ENCODE measurements around the gene ACVR2A.

Gene ACVR2A

GRCh38 chr2:147927053-147927588 is 82.3 kb downstream of the ACVR2A start:
- no peak for DNase-seq

- DNase-seq: no peak
These were observed 89.1 kb downstream of the ACVR2A start for GRCh38 chr2:147933931-147934330.

GRCh38 chr2:147934881-147935620 is 90.2 kb downstream of the ACVR2A start:
- no peak for DNase-seq

- DNase-seq: no peak
These were observed 93.0 kb downstream of the ACVR2A start for GRCh38 chr2:147937744-147938349.

- no peak for DNase-seq
These were observed 94.5 kb downstream of the ACVR2A start for GRCh38 chr2:147939313-147939712.

GRCh38 chr2:147945660-147946059 is 100.8 kb downstream of the ACVR2A start:
- no peak for DNase-seq

GRCh38 chr2:147952118-147952517 is 107.3 kb downstream of the ACVR2A start:
- DNase-seq: no peak

- no peak for DNase-seq
These were observed 123.7 kb downstream of the ACVR2A start for GRCh38 chr2:147968571-147968970.

GRCh38 chr2:147976102-147976501 is 131.3 kb downstream of the ACVR2A start:
- DNase-seq: no peak

GRCh38 chr2:147977679-147978078 is 132.8 kb downstream of the ACVR2A start:
- no peak for DNase-seq
